ENCODE results near the gene KCNIP3.

- TF ChIP-seq EZH2 (IDR thresholded peaks at IDR 0.05; ENCODE audit: low read length, unreplicated experiment) (no peak), CTCF (conservative IDR thresholded peaks at IDR 0.05; ENCODE audit: low read depth, low read length) (no peak)
These were observed 18.4 kb upstream of the KCNIP3 start for GRCh38 chr2:95278637-95279225.
